Loucy (cell line): ENCODE results near the gene WNT9A.

Experiments
- H2AFZ ChIP-seq: fragments of 200-600 bp; sonication (generic); 2 replicates; pipeline ENCODE4 v1.6.0; 2016; ENCODE audit warnings: antibody characterized with exemption, mild to moderate bottlenecking, low read length, moderate library complexity
- H3F3A ChIP-seq: fragments of 200-600 bp; 2 replicates; pipeline ENCODE4 v1.6.0; 2016; ENCODE audit warnings: antibody characterized with exemption, low read depth, mild to moderate bottlenecking
- H3K27me3 ChIP-seq: fragments of 200-600 bp; sonication (generic); 2 replicates; pipeline ENCODE4 v1.6.1; 2014; ENCODE audit warnings: low read length, mild to moderate bottlenecking; ENCODE audit not compliant: insufficient read depth, poor library complexity, severe bottlenecking
- H3K36me3 ChIP-seq: fragments of 200-600 bp; sonication (generic); 2 replicates; pipeline ENCODE4 v1.6.1; 2016; ENCODE audit warnings: low read length; ENCODE audit not compliant: insufficient read depth
- H3K4me1 ChIP-seq: fragments of 200-600 bp; sonication (generic); 2 replicates; pipeline ENCODE4 v1.5.1; 2014; ENCODE audit warnings: low read length, mild to moderate bottlenecking; ENCODE audit not compliant: insufficient read depth, poor library complexity, severe bottlenecking
- H3K4me2 ChIP-seq: fragments of 200-600 bp; sonication (generic); 2 replicates; pipeline ENCODE4 v1.6.0; 2014; ENCODE audit warnings: antibody characterized with exemption, low read length, low read depth, mild to moderate bottlenecking; ENCODE audit not compliant: poor library complexity, severe bottlenecking
- H3K4me3 ChIP-seq: fragments of 200-600 bp; sonication (generic); 2 replicates; pipeline ENCODE4 v1.5.1; 2014; ENCODE audit warnings: low read length, mild to moderate bottlenecking, mixed read lengths; ENCODE audit not compliant: poor library complexity, severe bottlenecking
- H3K79me2 ChIP-seq: fragments of 200-600 bp; sonication (generic); 2 replicates; pipeline ENCODE4 v1.6.1; 2014; ENCODE audit warnings: low read length; ENCODE audit not compliant: insufficient read depth
- H3K9ac ChIP-seq: fragments of 200-600 bp; sonication (generic); 2 replicates; pipeline ENCODE4 v1.6.0; 2014; ENCODE audit warnings: mild to moderate bottlenecking, low read depth, low read length, moderate library complexity; ENCODE audit not compliant: poor library complexity, severe bottlenecking
- H3K9me2 ChIP-seq: fragments of 200-600 bp; sonication (generic); replicated peaks from 2 replicates; pipeline ENCODE4 v1.6.1; 2016; ENCODE audit warnings: low read depth, low read length, mixed read lengths
- H3K9me3 ChIP-seq: fragments of 200-600 bp; sonication (generic); 2 replicates; pipeline ENCODE4 v1.6.1; 2014; ENCODE audit warnings: mild to moderate bottlenecking, antibody characterized with exemption, low read length, low read depth; ENCODE audit not compliant: insufficient read depth
- H4K20me1 ChIP-seq: fragments of 200-600 bp; sonication (generic); 2 replicates; pipeline ENCODE4 v1.6.0; 2014; ENCODE audit warnings: antibody characterized with exemption, low read length, mild to moderate bottlenecking; ENCODE audit not compliant: insufficient read depth, poor library complexity, severe bottlenecking
- EZH2phosphoT487 ChIP-seq: fragments of 200-600 bp; IDR thresholded peaks from 2 replicates; pipeline ENCODE4 v1.6.1; 2018; ENCODE audit warnings: antibody characterized with exemption, mild to moderate bottlenecking, moderate library complexity, borderline replicate concordance
- TF ChIP-seq, protein P1 (sequence below): fragments of 200-600 bp; sonication (generic); conservative IDR thresholded peaks from 2 replicates; pipeline ENCODE4 v1.5.1; 2014; ENCODE audit warnings: mild to moderate bottlenecking, antibody characterized with exemption, low read length

Gene WNT9A

DNA sequence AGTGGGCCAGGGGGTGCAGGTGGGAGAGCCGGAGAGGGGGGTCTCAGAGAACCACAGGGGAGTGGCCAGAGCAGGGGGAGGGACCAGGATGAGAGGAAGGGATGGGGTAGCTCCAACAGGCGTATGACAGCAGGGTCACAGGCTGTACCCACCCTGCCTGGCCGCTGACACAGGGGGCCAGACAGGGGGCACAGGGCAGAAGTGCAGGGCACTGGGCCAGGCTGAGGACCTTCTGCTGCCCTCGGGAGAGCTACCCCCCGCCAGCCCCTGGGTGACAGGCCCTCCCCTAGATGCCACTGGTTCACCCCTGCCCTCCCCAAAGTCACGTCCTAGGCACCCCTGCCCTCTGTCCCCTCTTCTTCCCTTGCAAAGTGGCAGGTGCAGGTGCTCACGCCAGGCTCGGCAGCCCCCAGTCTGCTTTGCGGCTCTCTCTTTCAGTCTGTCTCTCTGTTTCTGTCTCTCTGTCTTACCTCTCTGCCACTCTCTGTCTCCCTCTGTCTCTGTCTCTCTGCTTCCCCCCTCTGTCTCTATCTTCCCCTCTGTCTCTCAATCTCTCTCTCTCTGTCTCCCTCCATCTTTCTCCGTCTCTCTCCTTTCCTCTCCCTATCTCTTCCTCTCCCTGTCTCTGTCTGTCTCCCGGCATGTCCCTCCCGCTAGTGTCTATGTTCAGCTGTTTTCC is 48.5 kb downstream of the WNT9A start:
- Histone ChIP-seq H3K9ac (no peak overlapping the region), H2AFZ (no peak overlapping the region), H3K4me2 (no peak overlapping the region), H4K20me1 (no peaks in the 10 kb centered on the region), H3K9me2 (no peaks in the 10 kb centered on the region), H3K9me3 (no peaks in the 10 kb centered on the region; the same call in 1 of the 2 replicates), H3F3A (no peaks in the 10 kb centered on the region), H3K36me3 (no peaks in the 10 kb centered on the region), H3K4me1 (no peaks in the 10 kb centered on the region), H3K27me3 (no peaks in the 10 kb centered on the region), H3K4me3 (no peak overlapping the region), H3K79me2 (no peaks in the 10 kb centered on the region)
- TF ChIP-seq EZH2phosphoT487: no peak
- TF ChIP-seq, protein P1, sequence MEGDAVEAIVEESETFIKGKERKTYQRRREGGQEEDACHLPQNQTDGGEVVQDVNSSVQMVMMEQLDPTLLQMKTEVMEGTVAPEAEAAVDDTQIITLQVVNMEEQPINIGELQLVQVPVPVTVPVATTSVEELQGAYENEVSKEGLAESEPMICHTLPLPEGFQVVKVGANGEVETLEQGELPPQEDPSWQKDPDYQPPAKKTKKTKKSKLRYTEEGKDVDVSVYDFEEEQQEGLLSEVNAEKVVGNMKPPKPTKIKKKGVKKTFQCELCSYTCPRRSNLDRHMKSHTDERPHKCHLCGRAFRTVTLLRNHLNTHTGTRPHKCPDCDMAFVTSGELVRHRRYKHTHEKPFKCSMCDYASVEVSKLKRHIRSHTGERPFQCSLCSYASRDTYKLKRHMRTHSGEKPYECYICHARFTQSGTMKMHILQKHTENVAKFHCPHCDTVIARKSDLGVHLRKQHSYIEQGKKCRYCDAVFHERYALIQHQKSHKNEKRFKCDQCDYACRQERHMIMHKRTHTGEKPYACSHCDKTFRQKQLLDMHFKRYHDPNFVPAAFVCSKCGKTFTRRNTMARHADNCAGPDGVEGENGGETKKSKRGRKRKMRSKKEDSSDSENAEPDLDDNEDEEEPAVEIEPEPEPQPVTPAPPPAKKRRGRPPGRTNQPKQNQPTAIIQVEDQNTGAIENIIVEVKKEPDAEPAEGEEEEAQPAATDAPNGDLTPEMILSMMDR: no peak

GRCh38 chr1:227898502-227899140 is 49.1 kb downstream of the WNT9A start:
- Histone ChIP-seq H3K4me1 (no peaks in the 10 kb centered on the region), H3K9me3 (no peaks in the 10 kb centered on the region; the same call in 1 of the 2 replicates), H3K79me2 (no peaks in the 10 kb centered on the region), H3K36me3 (no peaks in the 10 kb centered on the region), H3K9ac (no peak overlapping the region), H3F3A (no peaks in the 10 kb centered on the region), H3K4me2 (no peak overlapping the region), H4K20me1 (no peaks in the 10 kb centered on the region), H3K9me2 (no peaks in the 10 kb centered on the region), H2AFZ (no peak overlapping the region), H3K27me3 (no peaks in the 10 kb centered on the region), H3K4me3 (no peak overlapping the region)
- TF ChIP-seq, protein P1: no peak
- no peak for TF ChIP-seq EZH2phosphoT487

DNA sequence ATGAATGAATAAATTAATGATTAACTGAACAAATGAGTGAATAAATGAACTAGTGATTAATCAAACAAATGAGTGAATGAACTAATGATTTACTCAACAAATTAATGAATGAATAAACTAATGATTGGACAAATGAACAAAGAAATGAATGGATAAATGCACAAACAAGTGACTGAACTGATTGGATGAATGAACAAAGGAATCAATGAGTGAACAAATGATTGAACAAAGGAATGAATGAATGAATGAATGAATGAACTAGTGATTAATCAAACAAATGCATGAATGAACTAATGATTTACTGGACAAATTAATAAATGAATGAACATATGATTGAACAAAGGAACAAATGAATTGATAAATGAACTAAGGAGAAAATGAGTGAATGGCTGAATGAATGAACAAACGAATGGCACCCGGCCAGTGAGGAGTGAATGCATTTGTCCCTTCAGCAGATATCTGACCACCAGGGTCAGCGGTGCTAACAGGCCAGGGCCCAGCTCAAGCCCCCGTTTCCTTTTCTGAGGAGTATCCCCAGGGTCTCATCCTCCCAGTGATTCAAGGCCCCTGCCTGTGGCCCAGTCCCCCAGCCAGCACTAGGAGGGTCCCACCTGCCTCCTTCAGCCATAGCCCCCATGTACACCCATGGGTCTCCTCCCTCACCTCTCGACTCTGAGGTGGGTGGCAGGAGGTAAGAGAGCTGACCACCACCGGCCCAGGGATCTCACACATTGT is 49.9 kb downstream of the WNT9A start:
- Histone ChIP-seq H3K4me2 (no peak overlapping the region), H3F3A (no peaks in the 10 kb centered on the region), H3K4me1 (no peaks in the 10 kb centered on the region), H3K4me3 (no peak overlapping the region), H3K27me3 (no peaks in the 10 kb centered on the region), H4K20me1 (no peaks in the 10 kb centered on the region), H3K79me2 (no peaks in the 10 kb centered on the region), H3K9me3 (no peaks in the 10 kb centered on the region; the same call in 1 of the 2 replicates), H3K9ac (no peak overlapping the region), H2AFZ (no peak overlapping the region), H3K9me2 (no peaks in the 10 kb centered on the region), H3K36me3 (no peaks in the 10 kb centered on the region)
- TF ChIP-seq, protein P1: no peak
- no peak for TF ChIP-seq EZH2phosphoT487
